Smooth muscle cell (in vitro differentiated cells): ENCODE data around the gene LITAFD. TPM values are rescaled to one million over a fixed set of nuclear protein-coding genes. Genes with fewer than 3 reads are reported as not detected.

Experiments
- DNase-seq: peaks from one replicate; lab custom pipeline; 2025; ENCODE audit not compliant: unreplicated experiment; lab: John Stamatoyannopoulos, UW
- H2AFZ ChIP-seq: fragments of 200-600 bp; sonication (generic); 2 replicates; pipeline ENCODE4 v1.6.0; 2016; ENCODE audit warnings: antibody characterized with exemption, low read depth, mild to moderate bottlenecking
- H3F3A ChIP-seq: fragments of 200-600 bp; sonication (generic); 2 replicates; pipeline ENCODE4 v1.6.0; 2017; ENCODE audit warnings: antibody characterized with exemption, low read depth
- H3K27ac ChIP-seq: fragments of 200-600 bp; sonication (generic); 2 replicates; pipeline ENCODE4 v1.5.1; 2016; ENCODE audit warnings: low read depth, mild to moderate bottlenecking
- H3K27me3 ChIP-seq: fragments of 200-600 bp; sonication (generic); 2 replicates; pipeline ENCODE4 v1.6.1; 2016; ENCODE audit warnings: low read depth, mild to moderate bottlenecking
- H3K36me3 ChIP-seq: fragments of 200-600 bp; sonication (generic); 2 replicates; pipeline ENCODE4 v1.5.1; 2016; ENCODE audit warnings: low read depth
- H3K4me1 ChIP-seq: fragments of 200-600 bp; sonication (generic); 2 replicates; pipeline ENCODE4 v1.5.1; 2016; ENCODE audit warnings: low read depth
- H3K4me2 ChIP-seq: fragments of 200-600 bp; sonication (generic); 2 replicates; pipeline ENCODE4 v1.6.0; 2016; ENCODE audit warnings: mild to moderate bottlenecking
- H3K4me3 ChIP-seq: fragments of 200-600 bp; sonication (generic); 2 replicates; pipeline ENCODE4 v1.5.1; 2016; ENCODE audit warnings: mild to moderate bottlenecking
- H3K79me2 ChIP-seq: fragments of 200-600 bp; sonication (generic); 2 replicates; pipeline ENCODE4 v1.6.0; 2016; ENCODE audit warnings: low read depth, mild to moderate bottlenecking
- H3K9ac ChIP-seq: fragments of 200-600 bp; sonication (generic); 2 replicates; pipeline ENCODE4 v1.6.0; 2016; ENCODE audit warnings: low read depth
- H3K9me3 ChIP-seq: fragments of 200-600 bp; sonication (generic); replicated peaks from 2 replicates; pipeline ENCODE4 v1.5.1; 2016; ENCODE audit warnings: low read depth
- H4K20me1 ChIP-seq: fragments of 200-600 bp; sonication (generic); 2 replicates; pipeline ENCODE4 v1.6.0; 2016; ENCODE audit warnings: low read depth
- WGBS: methylation state at CpG from one replicate; pipeline ENCODE4 v1.1.7; 2016; ENCODE audit warnings: low lambda C conversion rate; 5-methylcytosine and 5-hydroxymethylcytosine counted together
- polyA plus RNA-seq: library from polyadenylated mRNA; unstranded; fragments of >200 nt; fragmentation: Nextera tagmentation; extraction: Ambion mirVana; gene quantifications from 2 replicates; pipeline ENCODE4 v1.2.1, GENCODE V29; 2016
- total RNA-seq: library from RNA; depleted of rRNA; stranded (reverse); fragments of >200 nt; gene quantifications from 2 replicates; pipeline ENCODE4 v1.2.3, GENCODE V29; 2014
- TF ChIP-seq, protein P1 (sequence below): fragments of 200-600 bp; sonication (generic); IDR thresholded peaks from 2 replicates; pipeline ENCODE4 v1.5.1; 2017; ENCODE audit warnings: borderline replicate concordance, mild to moderate bottlenecking, antibody characterized with exemption; ENCODE audit not compliant: insufficient read depth, poor library complexity, severe bottlenecking

Gene LITAFD
- total and polyA plus RNA-seq, 2 experiments from 2014 or later = not detected

DNA sequence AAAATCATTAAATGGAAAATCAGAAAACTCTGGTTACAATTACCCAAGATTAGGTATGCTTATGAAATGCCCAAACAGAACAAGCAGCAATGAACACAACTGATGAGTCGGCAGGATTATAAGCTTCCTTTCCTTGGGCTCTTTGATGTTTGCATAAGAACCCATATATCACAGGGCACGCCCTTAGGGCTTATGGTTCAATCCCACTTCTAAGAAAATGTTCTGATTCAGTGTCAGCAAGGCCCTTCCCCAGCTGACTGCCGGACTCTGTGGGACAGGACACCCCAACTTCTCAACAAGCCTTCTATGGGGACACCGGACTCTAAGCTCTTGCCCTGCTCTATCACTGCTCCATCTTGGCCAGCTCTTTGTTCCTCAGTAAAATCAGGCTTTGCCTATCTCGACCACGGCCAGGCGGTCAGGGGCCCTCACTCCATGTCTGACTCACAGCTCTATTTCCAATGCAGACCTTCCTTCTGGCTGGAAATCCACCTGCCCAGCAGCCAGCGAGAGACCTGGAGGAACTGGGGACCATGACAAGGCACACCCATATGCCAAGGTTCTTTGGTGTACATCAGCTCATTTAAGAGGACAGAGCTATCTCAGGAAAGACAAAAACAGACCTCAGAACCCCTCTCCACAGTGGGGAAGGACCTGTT lies 26.8 kb downstream of the LITAFD start:
- Histone ChIP-seq H4K20me1 (peaks cover 97% of the 10 kb centered on the region), H3K27ac (peak overlapping the region; percentile 25), H3K4me3 (no peak overlapping the region), H3K36me3 (peaks cover 7% of the 10 kb centered on the region), H2AFZ (no peak overlapping the region), H3K9me3 (no peaks in the 10 kb centered on the region), H3F3A (peaks cover 16% of the 10 kb centered on the region), H3K79me2 (peaks cover 42% of the 10 kb centered on the region), H3K4me1 (no peaks in the 10 kb centered on the region), H3K9ac (no peak overlapping the region), H3K27me3 (no peaks in the 10 kb centered on the region), H3K4me2 (peak overlapping the region; percentile 43)
- DNase-seq = no peak
- TF ChIP-seq, protein P1, sequence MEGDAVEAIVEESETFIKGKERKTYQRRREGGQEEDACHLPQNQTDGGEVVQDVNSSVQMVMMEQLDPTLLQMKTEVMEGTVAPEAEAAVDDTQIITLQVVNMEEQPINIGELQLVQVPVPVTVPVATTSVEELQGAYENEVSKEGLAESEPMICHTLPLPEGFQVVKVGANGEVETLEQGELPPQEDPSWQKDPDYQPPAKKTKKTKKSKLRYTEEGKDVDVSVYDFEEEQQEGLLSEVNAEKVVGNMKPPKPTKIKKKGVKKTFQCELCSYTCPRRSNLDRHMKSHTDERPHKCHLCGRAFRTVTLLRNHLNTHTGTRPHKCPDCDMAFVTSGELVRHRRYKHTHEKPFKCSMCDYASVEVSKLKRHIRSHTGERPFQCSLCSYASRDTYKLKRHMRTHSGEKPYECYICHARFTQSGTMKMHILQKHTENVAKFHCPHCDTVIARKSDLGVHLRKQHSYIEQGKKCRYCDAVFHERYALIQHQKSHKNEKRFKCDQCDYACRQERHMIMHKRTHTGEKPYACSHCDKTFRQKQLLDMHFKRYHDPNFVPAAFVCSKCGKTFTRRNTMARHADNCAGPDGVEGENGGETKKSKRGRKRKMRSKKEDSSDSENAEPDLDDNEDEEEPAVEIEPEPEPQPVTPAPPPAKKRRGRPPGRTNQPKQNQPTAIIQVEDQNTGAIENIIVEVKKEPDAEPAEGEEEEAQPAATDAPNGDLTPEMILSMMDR = no peak
- WGBS = 56% methylated on average over 8 of the region's 8 CpGs

DNA sequence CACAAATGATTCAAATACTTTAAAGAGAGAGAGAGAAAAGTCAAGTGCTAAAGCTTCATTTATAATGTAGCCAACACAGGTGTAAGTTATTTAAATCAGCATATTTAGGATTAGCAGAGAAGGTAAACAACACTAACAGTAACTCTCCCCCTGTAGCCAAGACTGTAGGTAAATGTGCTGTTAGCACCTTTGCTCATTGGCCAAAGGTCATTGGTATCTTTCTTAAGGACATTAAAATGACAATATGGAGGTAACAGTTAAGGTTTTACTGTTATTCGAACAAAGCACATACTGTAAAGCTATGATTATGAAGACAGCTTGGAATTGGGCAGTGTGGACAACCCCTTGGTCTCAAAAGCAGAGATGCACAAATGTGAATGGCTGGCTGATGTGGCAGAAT lies 28.7 kb downstream of the LITAFD start:
- H3K27ac ChIP-seq = no peak overlapping the region
- H3K4me3 ChIP-seq = no peak overlapping the region
- peaks cover 16% of the 10 kb centered on the region for H3F3A ChIP-seq
- 88% methylated on average over 1 of the region's 1 CpG for whole genome bisulfite sequencing
- H3K4me2 ChIP-seq = no peak overlapping the region
- no peaks in the 10 kb centered on the region for H3K27me3 ChIP-seq
- peaks cover 61% of the 10 kb centered on the region for H3K79me2 ChIP-seq
- H3K9ac ChIP-seq = no peak overlapping the region
- H3K36me3 ChIP-seq = peaks cover 19% of the 10 kb centered on the region
- TF ChIP-seq, protein P1 = no peak
- H3K9me3 ChIP-seq = no peaks in the 10 kb centered on the region
- peaks cover 100% of the 10 kb centered on the region for H4K20me1 ChIP-seq
- DNase-seq = no peak
- H3K4me1 ChIP-seq = no peaks in the 10 kb centered on the region
- no peak overlapping the region for H2AFZ ChIP-seq

DNA sequence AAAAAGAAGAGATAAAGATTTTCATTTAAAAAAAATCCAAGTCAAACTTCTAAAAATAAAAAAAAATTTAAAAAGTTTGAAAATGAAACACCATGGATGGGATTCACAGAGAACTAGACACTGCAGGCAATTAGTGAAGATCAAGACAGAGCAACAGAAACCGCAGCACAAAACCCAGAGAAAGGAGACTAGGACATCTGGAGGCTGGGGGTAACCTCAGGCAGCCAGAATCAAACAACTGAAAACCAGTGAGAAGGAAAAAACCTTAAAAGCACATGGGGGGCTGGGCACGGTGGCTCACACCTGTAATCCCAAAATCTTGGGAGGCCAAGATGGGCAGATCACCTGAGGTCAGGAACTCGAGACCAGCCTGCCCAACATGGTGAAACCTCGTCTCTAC lies 30.6 kb downstream of the LITAFD start:
- H3K27ac ChIP-seq = no peak overlapping the region
- peaks cover 98% of the 10 kb centered on the region for H4K20me1 ChIP-seq
- peaks cover 78% of the 10 kb centered on the region for H3K79me2 ChIP-seq
- H3K4me3 ChIP-seq = no peak overlapping the region
- H3F3A ChIP-seq = peaks cover 16% of the 10 kb centered on the region
- H3K9ac ChIP-seq = no peak overlapping the region
- no peak overlapping the region for H3K4me2 ChIP-seq
- WGBS = 93% methylated on average over 4 of the region's 4 CpGs
- no peaks in the 10 kb centered on the region for H3K9me3 ChIP-seq
- TF ChIP-seq, protein P1 = no peak
- no peaks in the 10 kb centered on the region for H3K4me1 ChIP-seq
- no peak overlapping the region for H2AFZ ChIP-seq
- no peak for DNase-seq
- peaks cover 22% of the 10 kb centered on the region for H3K36me3 ChIP-seq
- H3K27me3 ChIP-seq = no peaks in the 10 kb centered on the region

DNA sequence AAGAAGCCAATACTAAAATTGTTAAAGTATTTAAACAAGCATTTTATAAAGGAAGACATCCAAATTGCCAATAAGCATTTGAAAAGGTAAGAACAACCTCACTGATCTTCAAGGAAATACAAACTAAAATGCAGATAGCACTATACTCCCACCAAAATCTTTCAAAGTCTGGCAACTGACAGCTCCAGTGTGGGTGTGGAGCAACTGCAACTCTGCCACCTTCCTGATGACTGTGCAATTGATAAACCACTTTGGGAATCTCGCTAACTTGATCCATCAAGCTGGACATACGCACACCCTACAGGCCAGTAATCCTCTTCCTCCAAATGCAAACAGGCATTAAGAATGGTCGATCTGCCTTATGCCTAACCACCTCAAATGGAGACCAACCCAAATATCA lies 31.9 kb downstream of the LITAFD start:
- Histone ChIP-seq H3K36me3 (peaks cover 28% of the 10 kb centered on the region), H3K9ac (no peak overlapping the region), H3K79me2 (peaks cover 83% of the 10 kb centered on the region), H3K4me1 (no peaks in the 10 kb centered on the region), H3F3A (peaks cover 15% of the 10 kb centered on the region), H4K20me1 (peaks cover 98% of the 10 kb centered on the region), H3K4me3 (no peak overlapping the region), H2AFZ (no peak overlapping the region), H3K4me2 (no peak overlapping the region), H3K27me3 (no peaks in the 10 kb centered on the region), H3K9me3 (no peaks in the 10 kb centered on the region), H3K27ac (no peak overlapping the region)
- WGBS = 98% methylated on average over 3 of the region's 3 CpGs
- DNase-seq = no peak
- TF ChIP-seq, protein P1 = no peak
